ENCODE results near the gene PLAAT3.
"Not testable (repeated sequence)": the region's sequence is repeated elsewhere in the genome, so short reads cannot be mapped to it uniquely, and the experiment has no call there.

Gene PLAAT3

GRCh38 chr11:63614136-63614671 is at the start of gene PLAAT3:
Gene PLAAT3 (minus strand): TSS chr11:63614433. CDS start chr11:63614014, 419 bp downstream.
- DNase-seq, result no peak

DNA sequence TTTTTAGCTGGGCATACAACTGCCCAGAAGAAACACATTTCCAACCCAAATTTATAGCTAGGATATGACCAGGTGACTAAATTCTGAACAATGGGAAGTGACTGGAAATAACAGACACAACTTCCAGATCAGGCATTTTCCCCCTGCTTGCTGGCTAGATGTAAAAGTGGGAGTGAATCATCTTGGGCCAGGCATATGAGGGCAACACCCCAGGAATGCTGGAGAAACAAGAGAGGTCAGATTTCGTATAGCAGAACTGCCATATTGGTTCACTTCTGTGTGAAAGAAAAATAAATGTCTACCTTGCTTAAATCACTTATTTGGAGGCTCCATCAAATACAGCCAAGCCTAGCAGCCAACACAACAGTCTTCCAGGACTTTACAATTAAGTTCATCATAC is 49.6 kb upstream of the PLAAT3 start:
- DNase-seq, result no peak

DNA sequence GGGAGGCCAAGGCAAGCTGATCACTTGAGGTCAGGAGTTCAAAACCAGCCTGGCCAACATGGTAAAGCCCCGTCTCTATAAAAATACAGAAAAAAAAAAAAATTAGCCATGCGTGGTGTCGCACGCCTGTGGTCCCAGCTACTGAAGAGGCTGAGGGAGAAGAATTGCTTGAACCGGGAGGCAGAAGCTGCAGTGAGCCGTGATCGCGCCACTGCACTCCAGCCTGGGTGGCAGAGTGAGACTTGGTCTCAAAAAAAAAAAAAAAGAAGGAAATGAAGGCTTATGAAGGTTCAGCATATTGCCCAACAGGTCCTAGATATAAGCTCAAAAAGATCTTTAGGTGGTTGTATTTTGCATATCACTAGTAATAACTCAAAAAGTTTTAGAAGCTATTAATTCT is 46.7 kb upstream of the PLAAT3 start:
- no peak for DNase-seq

- DNase-seq, result no peak
Measured at GRCh38 chr11:63652671-63653070, 38.4 kb upstream of the PLAAT3 start.

DNA sequence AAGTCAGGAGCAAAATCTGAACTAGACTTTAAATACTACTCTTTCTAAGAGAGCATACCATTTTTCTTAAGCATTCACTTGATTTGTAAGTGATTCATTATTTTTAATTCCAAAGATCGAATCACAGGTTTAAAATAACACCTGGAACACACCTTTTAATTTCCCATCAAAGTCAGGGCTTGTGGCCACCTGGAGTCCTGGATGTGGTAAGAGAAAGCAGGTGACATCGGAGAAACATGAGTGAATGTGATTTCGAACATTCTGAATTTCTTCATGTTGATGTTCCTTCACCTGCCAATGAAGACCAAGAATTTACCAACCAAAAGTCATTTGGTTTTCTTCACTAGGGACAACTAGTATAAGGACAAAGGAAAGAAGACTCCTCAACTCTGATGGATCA is 29.0 kb upstream of the PLAAT3 start:
- DNase-seq, result no peak

GRCh38 chr11:63641727-63642126 is 27.5 kb upstream of the PLAAT3 start:
- DNase-seq, result no peak

- DNase-seq, result no peak
Measured at GRCh38 chr11:63639199-63639832, 25.1 kb upstream of the PLAAT3 start.

DNA sequence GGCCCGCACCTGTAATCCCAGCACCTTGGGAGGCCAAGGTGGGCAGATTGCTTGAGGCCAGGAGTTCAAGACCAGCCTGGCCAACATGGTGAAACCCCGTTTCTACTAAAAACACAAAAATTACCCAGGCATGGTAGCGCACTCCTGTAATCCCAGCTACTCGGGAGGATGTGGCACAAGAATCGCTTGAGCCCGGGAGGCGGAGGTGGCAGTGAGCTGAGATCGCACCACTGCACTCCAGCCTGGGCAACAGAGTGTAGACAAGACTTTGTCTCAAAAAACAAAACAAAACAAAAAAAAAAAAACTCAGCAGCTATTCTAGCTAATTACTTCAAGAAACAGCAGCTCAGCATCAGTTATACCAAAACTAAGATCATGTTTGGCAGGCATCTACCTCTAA is 24.2 kb upstream of the PLAAT3 start:
- DNase-seq, result not testable (repeated sequence)

DNA sequence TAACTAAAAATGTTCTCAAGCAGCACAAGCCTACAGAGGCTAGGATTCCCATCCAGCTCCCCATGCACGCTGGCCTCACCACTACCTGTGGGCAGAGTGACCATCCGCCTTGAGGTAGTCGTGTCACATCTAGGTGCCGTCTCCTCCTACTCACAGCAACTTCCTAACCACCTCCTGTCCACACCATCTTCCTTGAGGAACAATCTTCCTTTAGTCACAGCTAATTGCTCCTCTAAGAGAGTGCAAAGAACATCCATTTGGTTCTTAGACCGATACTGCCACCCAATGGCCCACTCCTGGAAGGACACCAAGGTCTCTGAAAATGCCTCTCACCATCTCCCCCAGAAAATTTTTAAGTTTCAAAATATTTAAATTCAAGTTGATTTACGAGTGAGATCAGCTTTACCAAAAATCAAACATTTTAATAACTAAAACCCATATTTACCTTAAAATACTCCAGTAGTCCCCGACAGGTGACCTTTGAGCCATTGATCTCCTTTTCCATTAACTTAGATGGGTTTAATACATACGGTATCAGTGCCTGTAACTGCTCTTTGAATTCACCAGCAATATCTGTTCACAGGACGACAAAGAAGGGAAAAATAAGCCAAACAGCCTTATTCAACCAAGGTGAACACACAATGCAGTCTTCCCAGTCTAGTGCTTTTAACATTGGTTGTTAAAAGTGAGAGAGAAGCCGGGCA is 21.7 kb upstream of the PLAAT3 start:
- peak; percentile 52 for DNase-seq

DNA sequence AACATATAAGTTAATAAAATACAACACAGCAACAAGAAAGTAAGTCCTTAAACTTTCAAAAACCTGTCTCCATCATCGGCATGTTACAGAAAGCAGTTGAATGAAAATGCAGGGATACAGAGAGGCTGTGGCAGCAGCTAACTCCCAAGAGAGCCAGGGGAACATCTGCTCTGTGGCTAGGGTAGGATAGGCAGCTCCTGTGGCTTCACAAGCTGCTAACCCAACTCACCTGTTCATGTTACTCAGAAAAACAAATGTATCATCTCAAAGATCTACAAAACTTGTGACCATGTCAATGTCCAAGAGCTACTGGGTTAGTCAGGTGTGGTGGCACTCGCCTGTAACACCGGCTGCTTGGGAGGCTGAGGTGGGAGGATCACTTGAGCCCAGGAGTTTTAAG is 15.2 kb upstream of the PLAAT3 start:
- DNase-seq, result peak; percentile 73

DNA sequence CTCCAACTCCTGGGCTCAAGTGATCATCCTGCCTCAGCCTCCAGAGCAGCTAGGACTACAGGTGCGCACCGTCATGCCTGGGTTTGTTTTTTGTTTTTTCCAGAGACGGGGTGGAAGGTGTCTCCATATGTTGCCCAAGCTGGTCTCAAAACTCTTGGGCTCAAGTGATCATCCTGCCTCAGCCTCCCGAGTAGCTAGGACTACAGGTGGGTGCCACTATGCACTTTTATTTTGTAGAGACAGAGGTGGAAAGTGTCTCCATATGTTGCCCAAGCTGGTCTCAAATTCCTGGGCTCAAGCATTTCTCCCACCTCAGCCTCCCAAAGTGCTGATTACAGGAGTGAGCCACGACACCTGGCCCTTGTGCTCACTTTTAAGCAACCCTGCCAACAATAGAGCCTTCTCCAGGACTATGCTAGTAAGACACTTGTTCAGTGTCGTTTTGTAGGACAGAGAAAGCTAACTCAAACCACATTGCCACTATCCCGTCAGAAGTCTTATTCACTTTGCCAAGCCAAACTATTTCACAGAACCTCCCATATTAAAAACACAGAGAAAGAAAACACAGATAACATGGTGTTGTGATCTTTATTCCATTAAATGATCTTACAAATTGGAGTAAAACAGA is 9.4 kb upstream of the PLAAT3 start:
- DNase-seq, result peak; percentile 68

GRCh38 chr11:63622323-63622722 is 8.1 kb upstream of the PLAAT3 start:
- peak; percentile 53 for DNase-seq

- no peak for DNase-seq
Measured at GRCh38 chr11:63621071-63621470, 6.8 kb upstream of the PLAAT3 start.

DNA sequence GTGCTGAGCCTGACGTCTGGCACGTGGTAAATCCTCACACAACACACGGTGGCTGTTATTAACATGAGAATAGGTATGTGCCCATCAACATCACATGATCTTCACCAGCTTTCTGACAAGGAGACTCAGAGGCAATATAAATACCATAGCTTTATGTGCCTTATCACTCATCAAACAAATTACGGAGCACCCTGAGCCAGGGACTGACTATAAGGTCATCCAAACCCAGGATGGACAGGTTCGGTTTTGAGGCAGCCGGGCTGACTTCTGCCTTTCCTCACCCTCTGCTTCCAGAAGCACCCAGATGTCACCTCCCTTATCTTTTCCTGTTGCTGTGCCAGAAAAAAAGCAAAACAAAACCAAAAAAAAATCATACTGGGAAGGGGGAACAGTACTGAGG is 5.7 kb upstream of the PLAAT3 start:
- DNase-seq, result no peak

DNA sequence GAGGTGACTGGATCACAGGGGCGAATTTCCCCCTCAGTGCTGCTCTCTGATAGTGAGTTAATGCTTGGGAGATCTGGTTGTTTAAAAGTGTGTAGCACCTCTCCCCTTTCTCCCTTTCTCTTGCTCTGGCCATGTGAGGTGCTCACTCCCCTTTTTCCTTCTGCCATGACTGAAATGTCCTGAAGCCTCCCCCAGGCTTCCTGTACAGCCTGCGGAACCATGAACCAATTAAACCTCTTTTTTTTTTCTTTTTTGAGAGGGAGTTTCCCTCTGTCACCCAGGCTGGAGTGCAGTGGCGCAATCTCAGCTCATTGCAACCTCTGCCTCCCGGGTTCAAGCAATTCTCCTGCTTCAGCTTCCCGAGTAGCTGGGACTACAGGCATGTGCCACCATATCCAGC is 3.5 kb upstream of the PLAAT3 start:
- DNase-seq, result not testable (repeated sequence)

DNA sequence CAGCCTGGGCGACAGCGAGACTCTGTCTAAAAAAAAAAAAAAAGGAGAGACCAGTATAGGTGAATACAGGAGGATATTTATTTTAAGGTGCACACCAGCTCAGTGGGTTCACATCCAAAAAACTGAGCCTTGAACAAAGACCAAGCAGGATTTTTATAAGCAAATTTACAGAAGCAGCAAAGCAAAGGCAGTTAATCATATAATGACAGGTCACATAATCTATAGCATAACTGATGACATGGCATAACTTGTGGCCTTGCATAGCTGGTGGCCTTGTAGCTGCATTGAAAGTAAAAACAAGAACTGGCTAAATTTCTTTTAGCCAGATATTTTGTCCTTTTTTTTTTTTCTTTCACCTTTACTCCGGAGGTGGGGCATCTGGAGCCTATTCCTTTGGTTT is 2.7 kb upstream of the PLAAT3 start:
- no peak for DNase-seq

GRCh38 chr11:63613517-63614135 is 607 bp downstream of the PLAAT3 start:
- DNase-seq, result no peak

DNA sequence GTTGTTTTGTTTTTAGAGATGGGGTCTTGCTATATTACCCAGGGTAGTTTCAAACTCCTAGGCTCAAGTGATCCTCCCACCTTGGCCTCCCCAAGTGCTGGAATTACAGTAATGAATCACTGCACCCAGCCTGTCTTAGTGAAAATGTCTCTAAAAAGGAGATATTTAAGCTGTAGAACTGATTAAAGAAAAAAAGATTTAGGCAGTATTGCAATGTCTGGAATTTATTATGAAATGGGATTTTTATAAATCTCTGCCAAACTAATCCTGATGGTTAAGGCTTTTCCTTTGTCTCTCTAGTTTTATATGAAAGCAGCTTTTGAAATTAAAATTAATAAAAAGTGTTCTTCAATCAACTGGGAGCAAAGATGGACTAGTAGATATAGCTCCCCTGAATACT is 2.1 kb downstream of the PLAAT3 start:
- DNase-seq, result no peak

DNA sequence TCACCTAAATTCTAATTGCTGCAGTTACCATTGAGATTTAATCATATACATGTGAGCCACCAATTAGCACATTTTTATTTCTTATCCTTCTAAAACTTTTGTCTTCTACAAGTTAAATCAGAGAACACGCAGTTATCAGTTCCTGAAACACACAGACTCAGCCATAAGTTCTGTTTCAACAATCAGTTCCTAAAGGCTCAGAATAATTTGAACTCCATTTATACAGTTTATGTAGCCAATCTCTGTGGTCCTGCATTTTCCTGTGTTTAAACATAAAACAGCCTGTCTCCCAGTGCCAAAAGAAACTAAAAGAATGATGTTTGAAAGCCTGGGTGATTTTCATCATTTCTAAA is 2.9 kb downstream of the PLAAT3 start:
- DNase-seq, result no peak

- no peak for DNase-seq
Measured at GRCh38 chr11:63610604-63611394, 3.4 kb downstream of the PLAAT3 start.

GRCh38 chr11:63609971-63610580 is 4.2 kb downstream of the PLAAT3 start:
- DNase-seq, result no peak

- DNase-seq, result no peak
Measured at GRCh38 chr11:63609536-63609935, 4.7 kb downstream of the PLAAT3 start.
